ENCODE data around the gene SCN3A. TPM values are rescaled to one million over a fixed set of nuclear protein-coding genes. Genes with fewer than 3 reads are reported as not detected.

SCN3A gene
- total and polyA plus RNA-seq, 2 donors (not counting 3 experiments of a cell fraction or from before 2014, with no cell fraction given): not detected

DNA sequence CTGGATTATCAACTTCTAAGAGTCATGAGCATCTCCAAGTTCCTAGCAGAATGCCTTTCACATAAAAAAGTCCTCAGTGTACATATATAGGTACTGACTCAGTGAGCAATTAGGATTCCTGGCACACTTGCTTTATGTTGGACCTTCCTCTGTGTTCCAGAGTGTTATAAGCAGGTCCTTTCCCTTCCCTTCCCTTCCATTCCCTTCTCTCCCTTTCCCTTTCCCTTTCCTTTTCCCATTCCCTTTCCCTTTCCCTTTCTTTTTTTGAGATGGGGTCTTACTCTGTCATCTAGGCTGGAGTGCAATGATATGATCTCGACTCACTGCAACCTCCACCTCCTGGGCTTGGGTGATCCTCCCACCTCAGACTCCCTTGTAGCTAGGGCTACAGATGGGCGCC lies 48.7 kb downstream of the SCN3A start:
- dilution Hi-C loops (cut with MboI; ENCODE audit: extremely low pct_ligation_motif_present, low sequenced_read_pairs): no loop called here
- Histone ChIP-seq H3K27me3 (ENCODE audit: control insufficient read depth in 2 of 2, insufficient read depth in 2 of 2, low read length in 2 of 2) (no peaks in the 10 kb centered on the region), H3K4me3 (replicated peaks in 1 of 3; ENCODE audit: insufficient read depth in 1 of 3, low read depth in 1 of 3, low read length in 3 of 3) (no peak overlapping the region), H3K36me3 (ENCODE audit: control insufficient read depth in 2 of 2, extremely low read depth in 1 of 2, insufficient read depth in 2 of 2, low read length in 2 of 2) (no peaks in the 10 kb centered on the region), H3K9me1 (replicated peaks; ENCODE audit: control insufficient read depth, extremely low read depth, insufficient read depth, low read length) (no peaks in the 10 kb centered on the region), H3K79me2 (ENCODE audit: control insufficient read depth, insufficient read depth, low read length) (no peaks in the 10 kb centered on the region), H3K27ac (ENCODE audit: insufficient read depth, low read depth, low read length) (no peak overlapping the region), H3K9ac (replicated peaks; ENCODE audit: extremely low read depth, insufficient read depth, low read length) (no peak overlapping the region), H3K4me1 (ENCODE audit: control insufficient read depth, extremely low read depth, insufficient read depth, low read length) (no peaks in the 10 kb centered on the region), H4K20me1 (replicated peaks; ENCODE audit: control insufficient read depth, extremely low read depth, insufficient read depth, low read length) (no peaks in the 10 kb centered on the region), H3K9me3 (replicated peaks; ENCODE audit: control insufficient read depth, insufficient read depth, low read length) (no peaks in the 10 kb centered on the region), H3K4me2 (ENCODE audit: insufficient read depth, low read length) (no peak overlapping the region), H2AFZ (ENCODE audit: low read depth, low read length) (no peak overlapping the region)
- ChIA-PET POLR2A (no interaction called here), CTCF (interaction anchor here (1.5 kb wide), 1 partner anchor 49 kb away, joined by 3 read pairs; the partner anchor contains the start of gene SCN3A)
- intact Hi-C loops (cut with micrococcal nuclease): no loop called here
- BruUV-seq (replicated peaks): no TSS peak
- TF ChIP-seq FOS (IDR thresholded peaks at IDR 0.05; ENCODE audit: borderline replicate concordance, insufficient read depth, low read length): no peak
- TF ChIP-seq, protein P1, sequence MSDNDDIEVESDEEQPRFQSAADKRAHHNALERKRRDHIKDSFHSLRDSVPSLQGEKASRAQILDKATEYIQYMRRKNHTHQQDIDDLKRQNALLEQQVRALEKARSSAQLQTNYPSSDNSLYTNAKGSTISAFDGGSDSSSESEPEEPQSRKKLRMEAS (IDR thresholded peaks at IDR 0.05; ENCODE audit: insufficient read depth, insufficient read length): no peak
- no peak for TF ChIP-seq EZH2 (IDR thresholded peaks at IDR 0.05; ENCODE audit: borderline replicate concordance, low read depth, low read length, severe bottlenecking)
- no peak for TF ChIP-seq POLR2AphosphoS5 (IDR thresholded peaks at IDR 0.05; ENCODE audit: insufficient read depth, low read depth, low read length)
- no peak for TF ChIP-seq GATA2 (IDR thresholded peaks at IDR 0.05; ENCODE audit: insufficient read depth, insufficient read length, low read depth, low read length)
- no peak for TF ChIP-seq POLR2A (IDR thresholded peaks at IDR 0.05; ENCODE audit: low read depth, low read length)
- TF ChIP-seq, protein P2, sequence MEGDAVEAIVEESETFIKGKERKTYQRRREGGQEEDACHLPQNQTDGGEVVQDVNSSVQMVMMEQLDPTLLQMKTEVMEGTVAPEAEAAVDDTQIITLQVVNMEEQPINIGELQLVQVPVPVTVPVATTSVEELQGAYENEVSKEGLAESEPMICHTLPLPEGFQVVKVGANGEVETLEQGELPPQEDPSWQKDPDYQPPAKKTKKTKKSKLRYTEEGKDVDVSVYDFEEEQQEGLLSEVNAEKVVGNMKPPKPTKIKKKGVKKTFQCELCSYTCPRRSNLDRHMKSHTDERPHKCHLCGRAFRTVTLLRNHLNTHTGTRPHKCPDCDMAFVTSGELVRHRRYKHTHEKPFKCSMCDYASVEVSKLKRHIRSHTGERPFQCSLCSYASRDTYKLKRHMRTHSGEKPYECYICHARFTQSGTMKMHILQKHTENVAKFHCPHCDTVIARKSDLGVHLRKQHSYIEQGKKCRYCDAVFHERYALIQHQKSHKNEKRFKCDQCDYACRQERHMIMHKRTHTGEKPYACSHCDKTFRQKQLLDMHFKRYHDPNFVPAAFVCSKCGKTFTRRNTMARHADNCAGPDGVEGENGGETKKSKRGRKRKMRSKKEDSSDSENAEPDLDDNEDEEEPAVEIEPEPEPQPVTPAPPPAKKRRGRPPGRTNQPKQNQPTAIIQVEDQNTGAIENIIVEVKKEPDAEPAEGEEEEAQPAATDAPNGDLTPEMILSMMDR (IDR thresholded peaks at IDR 0.05; ENCODE audit: extremely low read depth in 1 of 2, insufficient read depth in 1 of 2, low read depth in 1 of 2, low read length in 2 of 2): no peak
- no peak for TF ChIP-seq MYC (IDR thresholded peaks at IDR 0.05; ENCODE audit: low read depth, low read length)
- no peak for TF ChIP-seq JUN (IDR thresholded peaks at IDR 0.05; ENCODE audit: borderline replicate concordance, insufficient read depth, insufficient read length, low read depth)
- DNase-seq (ENCODE audit: low read depth, low spot score) (no peak), FAIRE-seq (no peak)
